ENCODE measurements around the gene GUCY1A1.

GRCh38 chr4:155676430-155676825 lies 9.8 kb downstream of the GUCY1A1 start:
- TF ChIP-seq CTCF (conservative IDR thresholded peaks at IDR 0.05), result no peak
- no peak for TF ChIP-seq ZFX (IDR thresholded peaks at IDR 0.05)
